Renal pelvis (tissue), 4 donors: Measurements from ENCODE around the gene GPC3. TPM values are rescaled to one million over a fixed set of nuclear protein-coding genes. Genes with fewer than 3 reads are reported as not detected.

Experiments
- DNase-seq: peaks from one replicate; pipeline ENCODE4 v3.0.0-alpha.2; 2013
- polyA plus RNA-seq, 3 donors: library from polyadenylated mRNA; unstranded; fragments of 120-200 nt; gene quantifications; one replicate each; pipeline ENCODE4 v1.2.1, GENCODE V29; 2013; ENCODE audit not compliant: insufficient read length in 3 of 3

GPC3 gene
- polyA plus RNA-seq, 3 donors = 934 to 1,259 (median 988) TPM

DNA sequence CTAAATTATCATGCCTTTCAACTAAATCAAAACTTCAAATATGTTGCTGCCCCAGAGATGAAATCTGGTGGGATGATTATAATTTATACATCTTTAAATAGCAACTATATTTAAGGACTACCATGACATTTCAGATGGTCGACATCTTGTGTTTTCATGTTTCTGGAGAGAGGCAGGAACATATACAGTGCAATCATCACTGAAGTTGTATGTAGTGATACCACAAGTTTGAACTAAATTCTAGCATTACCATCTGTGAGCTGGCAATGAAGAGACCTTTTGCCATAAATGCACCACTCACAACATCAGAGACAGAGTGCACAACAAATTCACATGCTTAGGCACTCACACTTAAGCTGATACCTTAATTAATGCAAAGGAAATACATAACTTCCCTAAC, 373.7 kb downstream of the GPC3 start:
- DNase-seq = no peak

DNA sequence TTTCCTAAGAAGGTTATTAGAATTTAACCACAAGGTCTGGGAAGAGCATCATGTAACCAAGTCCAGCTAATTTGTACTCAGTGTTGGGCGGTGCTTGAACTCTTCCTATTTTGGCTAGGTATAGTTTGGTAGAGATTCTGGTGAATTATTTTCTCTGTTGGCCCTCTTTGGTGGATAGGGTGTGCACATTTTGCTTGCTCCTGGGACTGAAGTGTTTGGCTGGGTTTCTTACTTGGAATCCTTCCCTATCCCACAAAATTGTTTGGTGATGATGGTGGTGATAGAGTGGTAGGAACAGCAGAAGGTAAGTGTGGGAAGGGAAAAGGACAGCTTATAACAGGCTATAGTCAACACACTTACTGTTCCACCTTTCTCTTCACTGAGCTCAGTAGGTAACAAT, 375.3 kb downstream of the GPC3 start:
- DNase-seq = no peak

DNA sequence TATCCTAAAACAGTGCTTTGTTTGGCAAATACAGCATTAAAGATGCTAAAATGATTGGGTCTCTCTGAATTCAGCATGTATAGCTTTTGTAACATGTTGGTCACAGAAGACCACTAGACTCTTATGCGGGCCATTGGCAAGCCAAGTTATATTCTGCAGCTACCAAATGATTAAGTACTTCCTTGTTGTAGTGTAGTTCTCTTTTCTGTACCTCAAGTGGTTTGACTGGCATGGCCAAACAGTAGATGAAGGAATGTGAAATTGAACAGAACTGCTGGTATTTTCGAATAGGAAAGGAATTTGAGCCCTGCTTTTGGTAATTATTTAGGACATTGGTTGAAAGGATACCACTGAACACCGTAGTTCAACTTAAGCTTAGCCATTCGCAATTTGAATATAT, 376.2 kb downstream of the GPC3 start:
- no peak for DNase-seq

DNA sequence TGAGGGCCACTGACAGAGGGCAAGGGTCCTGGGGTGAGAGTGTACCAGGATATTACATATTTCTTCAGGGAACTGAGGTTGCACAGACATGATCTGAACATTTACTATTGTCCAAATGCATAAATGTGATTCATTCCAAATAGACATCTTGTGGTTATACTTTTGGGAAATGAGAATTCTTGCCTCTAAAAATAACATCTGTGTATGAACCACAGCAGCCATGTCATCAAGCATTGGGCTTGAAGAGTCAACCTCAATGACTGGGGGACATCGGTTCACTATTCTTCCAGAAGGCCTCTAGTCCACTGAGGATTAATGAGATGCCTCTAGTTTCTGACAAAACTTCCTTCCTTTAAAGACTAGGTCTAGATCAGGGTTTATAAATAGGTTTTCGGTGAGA, 377.0 kb downstream of the GPC3 start:
- DNase-seq = no peak

DNA sequence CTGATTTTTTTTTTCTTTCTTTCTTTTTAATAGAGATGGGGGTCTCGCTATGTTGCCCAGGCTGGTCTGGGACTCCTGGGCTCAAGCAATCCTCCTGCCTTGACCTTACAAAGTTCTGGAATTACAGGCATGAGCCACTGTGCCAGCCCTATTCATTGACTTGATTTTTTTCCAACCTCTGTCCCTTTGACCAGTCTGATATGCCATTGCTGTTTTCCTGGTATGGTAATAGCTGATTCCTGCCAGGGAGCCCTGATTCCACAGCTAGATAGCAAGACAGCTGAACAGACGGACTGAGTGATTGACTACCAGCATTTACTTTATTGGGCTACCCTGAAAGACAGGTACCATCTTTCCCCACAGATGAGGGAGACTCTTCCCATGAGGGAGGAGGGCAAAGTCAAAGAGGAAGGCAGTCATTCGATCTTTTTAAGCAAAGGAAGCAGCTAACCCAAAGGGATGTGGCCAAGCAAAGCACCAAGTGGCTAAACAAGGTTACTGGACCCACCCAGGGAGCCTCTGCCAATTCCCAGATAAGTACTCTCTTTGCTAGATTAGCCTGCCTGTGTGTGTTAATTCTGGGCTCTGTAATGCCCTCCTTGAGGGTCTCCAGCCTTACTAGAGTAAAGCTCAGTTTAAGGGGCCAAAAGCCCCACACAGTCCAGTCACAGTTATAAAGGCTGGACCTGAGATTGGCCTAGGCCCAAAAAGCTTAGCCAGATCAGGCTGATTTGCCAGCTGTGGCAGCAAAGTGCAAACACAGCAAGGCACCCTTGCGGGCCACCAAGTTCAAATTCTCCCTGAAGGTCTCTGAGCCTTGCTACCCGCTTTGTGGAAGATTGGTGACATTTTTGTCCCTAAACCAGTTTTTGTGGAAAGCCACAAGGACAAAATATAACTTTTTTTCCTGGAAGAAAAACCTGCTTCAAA, 377.7 kb downstream of the GPC3 start:
- no peak for DNase-seq

DNA sequence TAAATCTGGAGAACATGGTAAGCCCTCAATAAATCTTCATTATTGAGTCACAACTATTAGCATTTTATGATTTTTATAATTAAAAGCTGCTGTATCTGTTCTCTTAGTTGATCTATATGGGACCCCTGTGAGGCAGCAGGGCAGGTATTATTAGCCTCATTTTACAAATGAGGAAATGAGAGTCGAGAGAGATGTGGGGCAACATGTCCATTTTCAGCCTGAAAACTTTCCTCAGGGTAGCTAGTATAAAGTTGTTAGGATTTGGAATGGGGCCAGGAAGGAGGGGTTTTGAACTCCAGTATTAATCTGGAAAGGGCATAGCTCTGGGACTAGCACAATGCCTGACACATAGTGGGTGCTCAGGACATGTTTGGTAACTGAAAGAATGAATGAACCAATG, 378.4 kb downstream of the GPC3 start:
- DNase-seq = no peak

DNA sequence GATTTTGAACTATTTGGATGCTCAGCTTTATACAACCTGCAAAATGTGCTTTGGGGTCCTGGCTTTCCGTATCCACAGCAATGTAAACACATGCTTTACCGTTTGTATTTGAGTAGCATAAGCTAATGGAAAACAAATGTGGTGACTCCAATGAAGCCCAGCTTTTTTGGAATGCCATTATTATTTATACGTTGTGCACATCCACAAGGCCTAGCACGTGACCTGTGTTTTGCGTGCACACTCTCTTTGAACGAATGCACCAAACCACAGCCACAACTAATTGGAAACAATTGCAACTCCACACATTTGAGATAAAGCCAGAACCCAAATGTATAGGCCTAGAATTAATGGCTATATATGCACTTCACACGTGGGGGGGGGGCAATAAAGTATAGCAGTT, 380.6 kb downstream of the GPC3 start:
- DNase-seq = no peak

DNA sequence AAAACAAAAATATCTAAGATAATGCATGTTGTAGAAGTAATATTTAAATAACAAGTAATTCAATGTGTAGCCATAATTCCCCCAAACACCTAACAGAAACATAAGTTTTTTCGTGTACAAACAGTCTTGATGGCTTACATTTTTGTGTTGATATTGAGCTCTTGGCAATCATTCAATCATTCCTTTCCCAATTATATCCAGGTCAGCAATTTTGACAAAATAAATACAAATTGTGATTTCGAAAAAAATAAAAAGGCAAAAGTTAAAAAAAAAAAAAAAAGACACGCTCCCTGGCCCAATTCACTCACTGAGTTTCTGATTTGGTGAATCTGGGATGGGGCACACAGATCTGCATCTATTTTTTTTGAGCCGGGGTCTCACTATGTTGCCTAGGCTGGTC, 382.5 kb downstream of the GPC3 start:
- DNase-seq = no peak

DNA sequence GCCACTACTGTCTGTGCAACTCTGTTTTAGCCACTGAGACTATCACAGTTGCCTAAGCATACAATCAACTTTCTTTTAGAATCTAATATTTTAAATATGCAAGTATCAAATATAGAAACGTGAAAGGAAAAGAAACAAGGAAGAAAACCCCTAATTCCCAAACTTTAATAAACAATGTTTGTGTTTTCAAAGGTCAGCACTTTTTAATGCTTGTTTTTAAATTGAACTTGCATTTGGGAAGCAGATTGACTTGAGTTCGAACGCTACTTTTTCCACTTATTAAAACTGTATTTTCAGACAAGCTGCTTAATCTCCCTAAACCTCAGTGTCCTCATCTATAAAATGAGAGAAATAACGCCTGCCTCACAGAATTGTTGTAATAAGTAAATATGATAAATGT, 384.3 kb downstream of the GPC3 start:
- no peak for DNase-seq

DNA sequence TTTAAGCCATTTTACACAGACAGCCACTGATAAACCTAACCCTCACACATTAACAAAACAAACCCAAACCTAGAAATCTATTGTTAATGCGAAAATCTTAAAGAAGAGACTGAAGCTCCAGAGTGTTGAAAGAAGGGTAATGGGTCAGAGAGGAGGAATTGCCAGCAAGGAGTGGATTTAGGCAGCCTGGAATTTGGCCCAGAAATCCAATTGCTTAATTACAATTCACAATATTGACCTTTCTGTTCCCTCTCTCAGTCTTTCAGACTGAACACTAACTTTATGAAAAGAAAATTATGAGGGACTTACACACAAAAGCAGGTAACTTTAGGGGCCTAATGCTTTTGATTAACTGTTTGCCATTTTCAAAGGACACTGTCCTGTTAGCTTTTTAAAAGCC, 384.9 kb downstream of the GPC3 start:
- no peak for DNase-seq

DNA sequence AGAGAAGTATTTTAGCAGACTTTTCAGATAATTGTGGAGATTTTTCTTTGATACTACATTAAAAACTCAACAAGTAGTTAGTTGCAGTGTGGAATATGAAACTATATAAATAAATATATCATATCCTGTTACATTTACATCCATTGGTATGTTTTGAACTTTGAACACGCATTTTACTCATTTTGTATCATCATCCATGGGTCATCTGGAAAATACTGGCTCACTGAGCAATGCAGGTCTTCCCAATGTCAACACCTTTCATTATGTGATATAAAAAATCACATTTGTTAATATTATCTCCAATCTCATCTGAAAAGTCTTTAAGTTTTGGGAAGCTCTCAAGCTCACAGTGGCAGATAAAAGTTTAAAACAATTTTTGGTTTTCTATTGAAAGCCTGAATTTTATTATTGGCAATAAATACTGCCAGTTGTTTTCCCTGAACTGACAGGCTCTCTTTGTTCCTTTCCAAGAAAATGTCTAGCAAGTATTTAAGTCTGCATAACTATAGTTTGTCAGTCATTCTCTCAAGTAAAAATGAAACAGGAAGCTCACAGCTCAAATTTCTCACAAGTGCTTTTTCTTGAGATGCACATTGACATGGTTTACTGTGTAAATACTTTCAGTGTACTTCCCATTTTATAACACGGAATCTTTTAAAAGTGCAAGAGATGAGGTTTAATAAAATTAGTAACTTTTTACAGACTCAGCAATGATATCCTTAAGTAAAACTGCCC, 386.6 kb downstream of the GPC3 start:
- no peak for DNase-seq

DNA sequence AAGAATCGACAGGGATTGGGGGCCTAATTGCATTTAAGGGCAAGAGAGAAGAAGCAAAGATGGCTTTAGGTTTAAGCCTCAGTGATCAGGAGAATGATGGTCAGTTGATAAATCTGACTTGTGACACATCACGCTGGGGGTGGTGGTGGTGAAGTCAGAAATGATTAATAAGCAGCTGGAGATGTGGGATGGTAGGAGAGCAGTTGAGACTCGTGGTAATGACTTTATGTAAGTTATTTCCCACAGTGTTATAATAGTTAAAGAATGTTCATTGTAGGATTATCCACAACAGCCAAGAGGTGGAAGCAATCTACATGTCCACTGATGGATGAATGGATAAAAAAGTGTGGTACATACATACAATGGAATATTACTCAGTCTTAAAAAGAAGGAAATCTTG, 391.2 kb downstream of the GPC3 start:
- no peak for DNase-seq

DNA sequence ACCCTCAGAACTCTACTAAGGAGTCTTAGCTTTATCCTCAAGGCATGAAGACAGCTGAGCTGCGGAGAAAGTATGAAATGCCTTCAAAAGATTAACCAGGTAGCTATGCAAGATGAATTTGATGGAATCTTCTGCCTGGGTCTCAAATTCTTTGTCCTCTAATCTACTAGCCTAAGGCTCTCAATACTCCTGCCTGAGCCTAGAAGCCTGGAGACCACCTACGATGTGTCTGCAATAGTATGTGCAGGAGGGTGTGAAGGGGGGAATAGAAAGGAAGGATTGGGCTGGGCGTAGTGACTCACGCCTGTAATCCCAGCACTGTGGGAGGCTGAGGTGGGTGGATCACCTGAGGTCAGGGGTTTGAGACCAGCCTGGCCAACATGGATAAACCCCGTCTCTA, 391.9 kb downstream of the GPC3 start:
- DNase-seq = no peak

DNA sequence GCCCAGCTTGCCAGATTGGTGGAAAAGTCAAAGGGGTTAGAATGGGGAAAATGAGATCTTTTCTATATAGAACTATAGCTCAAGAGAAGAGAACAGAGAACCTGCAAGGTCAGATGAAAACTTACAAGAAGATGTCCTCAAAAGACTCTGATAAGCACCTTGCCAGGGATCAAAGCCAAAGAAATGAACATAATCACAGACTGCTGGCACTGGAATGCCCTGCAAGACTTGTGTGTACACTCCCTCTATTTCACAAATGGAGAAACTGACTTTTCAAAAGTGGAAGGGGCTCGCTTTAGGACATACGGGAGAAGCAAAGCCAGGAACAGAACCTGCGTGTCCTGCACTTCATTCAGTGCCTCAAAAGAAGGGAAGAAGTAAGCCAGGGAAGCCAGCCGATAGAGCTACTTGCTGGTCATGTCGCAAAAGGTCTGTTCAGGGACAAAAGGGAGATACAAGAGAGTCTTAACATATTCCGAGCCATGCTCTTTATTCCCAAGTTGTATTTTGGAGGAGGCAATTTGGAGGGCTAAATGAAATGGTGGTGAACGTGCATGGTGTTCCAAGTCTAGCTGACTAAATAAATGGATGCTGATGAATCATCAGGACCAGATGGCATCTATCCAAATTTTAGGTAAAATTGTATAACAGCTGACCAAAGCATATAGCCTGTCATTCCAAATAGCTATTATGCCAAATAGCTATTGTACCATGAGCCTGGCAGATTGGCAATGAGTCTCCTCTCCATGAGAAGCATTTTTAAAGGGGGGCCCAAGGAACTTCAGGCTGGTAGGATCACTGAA, 394.5 kb downstream of the GPC3 start:
- no peak for DNase-seq

DNA sequence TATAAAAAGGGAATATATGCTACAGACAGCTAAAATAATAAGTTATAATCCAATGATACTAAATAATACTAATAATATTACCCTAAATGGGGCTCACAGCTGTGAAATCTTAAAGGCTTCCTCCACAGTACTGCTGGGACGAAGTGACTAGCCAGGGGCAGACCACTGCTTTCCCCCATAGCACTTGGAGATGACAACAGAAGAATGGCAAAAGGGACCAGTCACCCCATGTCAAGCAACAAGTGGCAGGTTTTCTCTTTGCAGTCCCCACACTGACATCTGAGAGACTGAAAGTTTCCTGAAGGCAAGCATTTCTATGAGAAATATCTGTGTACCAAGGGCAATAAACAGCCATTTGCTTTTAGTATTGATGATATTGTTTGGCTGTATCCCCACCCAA, 396.6 kb downstream of the GPC3 start:
- DNase-seq = no peak

DNA sequence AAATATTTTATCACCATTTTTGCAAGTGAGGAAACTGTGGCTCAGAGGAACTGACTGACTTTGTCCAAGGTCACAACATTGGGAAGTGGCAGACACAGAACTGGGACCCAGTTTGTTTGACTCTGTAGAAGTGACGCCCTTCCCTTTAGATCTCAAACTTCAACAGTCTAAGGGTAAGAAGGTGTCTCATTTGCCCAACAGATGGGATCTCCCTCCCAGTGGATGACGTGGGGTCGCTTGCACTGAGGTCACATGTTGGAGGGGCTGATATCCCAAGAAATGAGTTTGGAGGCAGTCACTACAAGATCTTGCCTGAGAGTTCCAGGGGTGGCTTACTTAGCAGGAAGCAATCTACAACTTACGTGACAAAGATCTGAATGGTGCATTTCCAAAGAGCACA, 397.6 kb downstream of the GPC3 start:
- no peak for DNase-seq

DNA sequence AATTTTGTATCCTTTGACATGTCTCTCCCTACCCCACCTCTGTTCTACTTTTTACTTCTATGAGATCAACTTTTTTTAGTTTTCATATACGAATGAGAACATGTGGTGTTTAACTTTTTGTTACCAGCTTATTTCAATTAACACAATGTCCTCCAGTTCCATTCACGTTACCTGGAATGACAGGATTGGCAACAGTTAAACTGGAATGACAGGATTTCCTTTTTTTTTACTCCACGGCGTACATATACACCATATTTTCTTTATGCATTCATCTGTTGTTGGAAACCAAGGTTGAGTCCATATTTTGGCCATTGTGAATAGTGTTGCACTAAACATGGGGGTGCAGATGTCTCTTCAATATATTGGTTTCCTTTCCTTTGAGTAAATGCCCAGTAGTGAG, 398.3 kb downstream of the GPC3 start:
- no peak for DNase-seq

DNA sequence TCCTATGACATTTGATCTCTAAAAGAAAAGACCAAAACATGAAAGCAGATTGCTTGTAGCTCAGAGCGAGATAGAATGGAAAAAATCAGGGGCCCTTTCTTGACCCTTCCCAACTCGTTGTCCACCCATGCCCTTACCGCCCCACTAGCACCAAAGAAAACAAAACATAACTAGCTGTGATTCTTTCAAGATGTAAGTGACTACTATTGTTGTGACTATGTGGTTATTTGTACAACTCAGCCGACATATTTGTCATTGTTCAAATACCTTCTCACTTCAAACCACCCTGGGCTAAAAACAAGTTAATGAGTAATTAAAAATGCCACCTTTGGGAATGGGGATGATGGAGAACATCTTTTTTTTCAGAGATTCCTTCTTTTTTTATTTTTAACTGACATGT, 399.0 kb downstream of the GPC3 start:
- DNase-seq = no peak

DNA sequence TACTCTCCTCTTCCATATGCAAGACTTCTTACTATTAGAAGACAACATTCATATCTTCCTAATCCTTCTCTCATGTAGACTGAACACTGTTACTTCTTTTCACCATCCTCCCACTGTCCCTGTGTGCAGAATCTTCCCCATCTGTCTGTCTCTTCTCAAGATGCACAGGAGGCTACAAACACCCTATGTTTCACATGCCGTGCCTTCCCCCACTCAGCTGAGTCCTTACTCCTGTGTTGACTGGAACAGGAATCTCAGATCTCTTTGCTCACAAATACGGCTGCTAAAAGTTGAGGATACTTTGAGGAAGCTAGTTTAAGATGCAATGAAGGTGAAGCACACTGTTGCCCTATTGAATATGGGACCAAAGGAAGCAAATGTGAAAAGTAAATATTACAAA, 401.6 kb downstream of the GPC3 start:
- DNase-seq = no peak

DNA sequence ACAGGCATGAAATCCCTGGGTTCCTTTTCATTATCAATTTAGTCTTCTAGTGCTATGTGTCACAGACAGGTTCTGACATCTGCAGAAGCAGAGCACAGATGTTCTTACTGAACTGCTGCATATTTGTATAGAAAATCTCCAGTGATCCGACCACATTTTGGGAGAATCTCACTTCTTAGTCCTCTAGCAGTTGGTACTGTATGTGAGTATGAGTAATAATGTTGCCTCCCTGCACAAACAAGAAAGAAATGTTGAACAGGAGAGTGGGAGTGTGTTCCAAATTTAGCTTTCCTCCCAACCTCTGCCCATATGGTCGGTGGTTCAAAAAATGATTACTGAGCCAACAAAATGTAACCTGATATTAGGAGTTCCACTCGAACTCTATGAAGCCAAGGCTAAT, 404.8 kb downstream of the GPC3 start:
- no peak for DNase-seq

DNA sequence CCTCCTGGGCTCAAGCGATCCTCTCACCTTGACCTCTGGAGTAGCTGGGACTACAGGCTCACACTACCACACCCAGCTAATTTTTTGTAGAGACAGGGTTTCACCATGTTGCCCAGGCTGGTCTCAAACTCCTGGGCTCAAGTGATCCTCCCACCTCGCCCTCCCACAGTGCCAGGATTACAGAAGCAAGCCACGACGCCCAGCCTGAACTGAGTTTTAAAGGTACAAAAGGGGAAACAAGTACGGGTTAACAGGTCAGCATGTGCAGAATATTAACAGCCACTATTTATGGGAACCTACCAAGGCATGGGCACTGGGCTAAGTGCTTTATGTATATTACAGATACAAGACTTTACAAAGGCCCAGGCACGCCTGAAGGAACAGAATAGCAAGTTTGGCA, 405.8 kb downstream of the GPC3 start:
- DNase-seq = no peak

DNA sequence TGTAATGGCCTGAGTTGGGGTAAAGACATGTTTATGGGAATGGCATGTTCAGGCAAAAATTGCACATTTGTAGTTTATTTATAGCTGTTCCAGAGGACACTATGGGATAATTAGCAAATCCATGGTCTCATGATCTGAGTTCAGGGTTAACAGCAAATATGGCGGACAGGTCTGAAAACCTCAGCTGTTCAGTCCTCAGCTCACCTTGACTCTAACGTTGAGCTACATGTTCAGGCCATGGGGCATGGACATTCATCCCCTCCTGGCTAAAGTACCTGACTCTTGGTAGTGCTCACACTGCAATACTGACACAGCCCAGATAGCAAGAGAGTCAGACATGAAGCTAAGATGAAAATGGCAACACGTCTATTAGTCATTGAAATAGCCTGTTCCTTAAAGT, 408.5 kb downstream of the GPC3 start:
- DNase-seq = no peak
